IMR-90 (cell line): ENCODE data around the gene NDFIP2.

Experiments
- BHLHE40 ChIP-seq: fragments of 150-350 bp; IDR thresholded peaks from 2 replicates; pipeline ENCODE4 v1.6.1; 2016; ENCODE audit warnings: mild to moderate bottlenecking, low read depth, low read length
- CEBPB ChIP-seq: IDR thresholded peaks from 2 replicates; pipeline ENCODE4 v1.6.1; 2012; ENCODE audit warnings: low read depth, low read length, improper control_type of control experiment
- ELK1 ChIP-seq: fragments of 150-350 bp; IDR thresholded peaks from 2 replicates; pipeline ENCODE4 v1.6.1; 2016; ENCODE audit warnings: low read depth, mild to moderate bottlenecking, low read length, moderate library complexity, borderline replicate concordance
- FOS ChIP-seq: fragments of 150-350 bp; IDR thresholded peaks from 2 replicates; pipeline ENCODE4 v1.6.1; 2016; ENCODE audit warnings: low read depth, low read length
- MAZ ChIP-seq: IDR thresholded peaks from 2 replicates; pipeline ENCODE4 v1.6.1; 2012; ENCODE audit warnings: low read depth, mild to moderate bottlenecking, low read length, improper control_type of control experiment, moderate library complexity, borderline replicate concordance
- MXI1 ChIP-seq: IDR thresholded peaks from 2 replicates; pipeline ENCODE4 v1.6.1; 2012; ENCODE audit warnings: low read depth, mild to moderate bottlenecking, low read length, moderate library complexity, borderline replicate concordance
- POLR2A ChIP-seq: IDR thresholded peaks from 2 replicates; pipeline ENCODE4 v1.6.1; 2012; ENCODE audit warnings: mild to moderate bottlenecking, low read depth, low read length
- RAD21 ChIP-seq: IDR thresholded peaks from 2 replicates; pipeline ENCODE4 v1.6.1; 2012; ENCODE audit warnings: low read length, improper control_type of control experiment
- RCOR1 ChIP-seq: IDR thresholded peaks from 2 replicates; pipeline ENCODE4 v1.6.1; 2012; ENCODE audit warnings: mild to moderate bottlenecking, low read length, improper control_type of control experiment; ENCODE audit not compliant: insufficient replicate concordance
- RFX5 ChIP-seq: IDR thresholded peaks from 2 replicates; pipeline ENCODE4 v1.8.0; 2012; ENCODE audit warnings: low read depth, mild to moderate bottlenecking, low read length, moderate library complexity
- USF2 ChIP-seq: fragments of 150-350 bp; IDR thresholded peaks from 2 replicates; pipeline ENCODE4 v1.6.1; 2017; ENCODE audit warnings: mild to moderate bottlenecking, antibody characterized with exemption, low read length, low read depth
- TF ChIP-seq, protein P1 (sequence below): conservative IDR thresholded peaks from 2 replicates; pipeline ENCODE4 v1.5.1; 2012; ENCODE audit warnings: mild to moderate bottlenecking, low read depth, low read length, improper control_type of control experiment

- TF ChIP-seq, protein P1, sequence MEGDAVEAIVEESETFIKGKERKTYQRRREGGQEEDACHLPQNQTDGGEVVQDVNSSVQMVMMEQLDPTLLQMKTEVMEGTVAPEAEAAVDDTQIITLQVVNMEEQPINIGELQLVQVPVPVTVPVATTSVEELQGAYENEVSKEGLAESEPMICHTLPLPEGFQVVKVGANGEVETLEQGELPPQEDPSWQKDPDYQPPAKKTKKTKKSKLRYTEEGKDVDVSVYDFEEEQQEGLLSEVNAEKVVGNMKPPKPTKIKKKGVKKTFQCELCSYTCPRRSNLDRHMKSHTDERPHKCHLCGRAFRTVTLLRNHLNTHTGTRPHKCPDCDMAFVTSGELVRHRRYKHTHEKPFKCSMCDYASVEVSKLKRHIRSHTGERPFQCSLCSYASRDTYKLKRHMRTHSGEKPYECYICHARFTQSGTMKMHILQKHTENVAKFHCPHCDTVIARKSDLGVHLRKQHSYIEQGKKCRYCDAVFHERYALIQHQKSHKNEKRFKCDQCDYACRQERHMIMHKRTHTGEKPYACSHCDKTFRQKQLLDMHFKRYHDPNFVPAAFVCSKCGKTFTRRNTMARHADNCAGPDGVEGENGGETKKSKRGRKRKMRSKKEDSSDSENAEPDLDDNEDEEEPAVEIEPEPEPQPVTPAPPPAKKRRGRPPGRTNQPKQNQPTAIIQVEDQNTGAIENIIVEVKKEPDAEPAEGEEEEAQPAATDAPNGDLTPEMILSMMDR: no peak
- TF ChIP-seq USF2: no peak
- TF ChIP-seq POLR2A: no peak
- no peak for TF ChIP-seq RFX5
- TF ChIP-seq ELK1: no peak
- TF ChIP-seq RCOR1: no peak
- TF ChIP-seq CEBPB: no peak
- TF ChIP-seq RAD21: no peak
- no peak for TF ChIP-seq FOS
- no peak for TF ChIP-seq MAZ
- no peak for TF ChIP-seq BHLHE40
- no peak for TF ChIP-seq MXI1
Observed at GRCh38 chr13:79481685-79482052, 714 bp downstream of the NDFIP2 start.
